Measurements from ENCODE around the gene STAT5B.

The STAT5B gene

DNA sequence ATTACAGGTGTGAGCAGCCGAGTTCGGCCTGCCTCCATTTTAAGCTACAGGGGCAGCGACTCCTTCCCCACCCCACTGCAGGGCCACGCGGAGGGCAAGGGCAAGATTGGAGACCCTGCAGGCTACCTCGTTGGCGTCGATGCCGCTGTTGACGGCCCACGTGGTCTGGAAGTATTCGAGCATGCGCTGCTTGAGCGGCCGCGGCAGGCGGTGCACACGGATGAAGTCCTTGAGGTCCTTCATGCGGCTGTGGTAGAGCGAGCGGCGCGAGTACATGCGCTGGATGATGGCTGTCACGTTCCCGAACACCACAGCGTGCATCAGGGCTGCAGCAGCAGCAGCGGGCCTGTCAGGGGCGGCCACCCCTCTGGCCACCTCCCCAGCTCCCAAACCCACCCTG lies 106.8 kb downstream of the STAT5B start:
- Histone ChIP-seq H3K9me3 (ENCODE audit: control insufficient read depth, insufficient read depth, low read length) (no peaks in the 10 kb centered on the region), H3K4me1 (ENCODE audit: control insufficient read depth, insufficient read depth, low read length) (no peaks in the 10 kb centered on the region), H3K4me3 (ENCODE audit: low read depth, low read length) (no peak overlapping the region), H3K36me3 (ENCODE audit: control insufficient read depth, insufficient read depth, low read length) (no peaks in the 10 kb centered on the region), H3K27ac (ENCODE audit: low read depth, low read length) (no peak overlapping the region), H3K27me3 (ENCODE audit: control insufficient read depth, insufficient read depth, low read length) (no peaks in the 10 kb centered on the region), H3K9ac (ENCODE audit: low read depth, low read length) (no peak overlapping the region)

DNA sequence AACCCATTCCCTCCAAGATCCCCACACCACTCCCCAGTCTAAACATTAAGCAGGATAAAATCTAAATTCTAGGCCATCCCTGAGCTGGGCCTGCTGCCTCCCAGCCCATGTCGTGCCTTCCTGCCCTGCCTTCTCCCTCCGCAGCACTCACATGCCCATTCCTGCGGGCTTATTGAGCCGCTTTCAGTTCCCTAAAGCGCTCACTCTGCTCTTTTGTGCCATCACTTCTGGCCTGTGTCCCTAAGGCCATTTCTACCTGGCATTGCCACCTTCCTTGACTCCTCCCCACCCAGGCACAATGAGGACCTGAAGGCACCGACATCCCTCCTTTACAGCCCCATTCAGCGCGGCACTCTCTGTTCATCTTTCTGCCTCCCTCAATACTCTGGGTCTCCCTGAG lies 108.4 kb downstream of the STAT5B start:
- Histone ChIP-seq H3K27ac (ENCODE audit: low read depth, low read length) (no peak overlapping the region), H3K27me3 (ENCODE audit: control insufficient read depth, insufficient read depth, low read length) (no peaks in the 10 kb centered on the region), H3K36me3 (ENCODE audit: control insufficient read depth, insufficient read depth, low read length) (no peaks in the 10 kb centered on the region), H3K4me3 (ENCODE audit: low read depth, low read length) (no peak overlapping the region), H3K9me3 (ENCODE audit: control insufficient read depth, insufficient read depth, low read length) (no peaks in the 10 kb centered on the region), H3K9ac (ENCODE audit: low read depth, low read length) (no peak overlapping the region), H3K4me1 (ENCODE audit: control insufficient read depth, insufficient read depth, low read length) (no peaks in the 10 kb centered on the region)

DNA sequence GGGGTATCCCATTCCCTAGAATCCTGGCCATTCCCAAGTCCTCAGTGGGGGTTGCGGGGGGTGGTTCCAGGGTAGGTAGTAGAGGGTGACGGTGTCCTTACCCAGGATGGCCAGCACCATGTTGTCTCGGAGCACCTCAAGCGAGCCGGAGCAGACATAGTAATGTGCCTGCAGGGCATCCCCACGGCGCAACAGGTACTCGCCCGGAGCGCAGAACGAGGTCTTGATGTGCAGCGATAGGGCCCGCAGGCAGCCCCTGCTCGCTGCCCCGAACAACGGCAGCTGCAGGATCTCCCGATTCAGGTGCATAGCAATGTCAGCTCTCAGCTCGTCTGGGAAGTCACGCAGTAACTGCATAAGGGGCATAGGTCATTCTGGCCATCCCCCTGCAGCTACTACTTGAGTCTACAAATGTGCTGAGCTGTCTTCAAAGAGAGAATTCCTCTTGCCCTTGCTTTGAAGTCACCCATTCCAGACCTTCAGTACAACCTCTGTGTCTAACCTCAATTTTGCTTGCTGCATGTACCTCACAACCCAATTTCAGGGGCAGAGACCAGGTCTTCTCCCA lies 109.9 kb downstream of the STAT5B start:
- Histone ChIP-seq H3K36me3 (ENCODE audit: control insufficient read depth, insufficient read depth, low read length) (no peaks in the 10 kb centered on the region), H3K9me3 (ENCODE audit: control insufficient read depth, insufficient read depth, low read length) (no peaks in the 10 kb centered on the region), H3K27ac (ENCODE audit: low read depth, low read length) (no peak overlapping the region), H3K27me3 (ENCODE audit: control insufficient read depth, insufficient read depth, low read length) (no peaks in the 10 kb centered on the region), H3K9ac (ENCODE audit: low read depth, low read length) (no peak overlapping the region), H3K4me1 (ENCODE audit: control insufficient read depth, insufficient read depth, low read length) (no peaks in the 10 kb centered on the region), H3K4me3 (ENCODE audit: low read depth, low read length) (no peak overlapping the region)

DNA sequence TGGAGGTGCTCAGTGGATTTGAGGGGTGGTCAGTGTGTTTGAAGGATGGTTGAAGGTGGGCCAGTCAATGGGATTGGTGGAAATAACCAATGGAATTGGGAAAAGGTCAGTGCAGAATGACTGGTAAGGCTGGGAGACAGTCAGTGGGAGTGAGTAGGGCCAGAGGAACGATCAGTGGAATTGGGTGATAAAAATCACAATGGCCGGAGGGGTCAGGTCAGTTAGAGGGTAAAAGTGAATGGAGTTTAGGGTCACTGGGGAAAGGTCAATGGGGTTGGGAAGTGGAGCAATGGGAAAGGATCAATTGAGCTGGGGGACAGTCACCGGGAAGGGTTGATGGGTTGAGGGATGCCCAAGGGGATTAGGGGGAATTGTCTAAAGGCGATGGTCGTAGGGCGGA lies 110.4 kb downstream of the STAT5B start:
- Histone ChIP-seq H3K4me3 (ENCODE audit: low read depth, low read length) (no peak overlapping the region), H3K9me3 (ENCODE audit: control insufficient read depth, insufficient read depth, low read length) (no peaks in the 10 kb centered on the region), H3K9ac (ENCODE audit: low read depth, low read length) (no peak overlapping the region), H3K27ac (ENCODE audit: low read depth, low read length) (no peak overlapping the region), H3K4me1 (ENCODE audit: control insufficient read depth, insufficient read depth, low read length) (no peaks in the 10 kb centered on the region), H3K27me3 (ENCODE audit: control insufficient read depth, insufficient read depth, low read length) (no peaks in the 10 kb centered on the region), H3K36me3 (ENCODE audit: control insufficient read depth, insufficient read depth, low read length) (no peaks in the 10 kb centered on the region)

DNA sequence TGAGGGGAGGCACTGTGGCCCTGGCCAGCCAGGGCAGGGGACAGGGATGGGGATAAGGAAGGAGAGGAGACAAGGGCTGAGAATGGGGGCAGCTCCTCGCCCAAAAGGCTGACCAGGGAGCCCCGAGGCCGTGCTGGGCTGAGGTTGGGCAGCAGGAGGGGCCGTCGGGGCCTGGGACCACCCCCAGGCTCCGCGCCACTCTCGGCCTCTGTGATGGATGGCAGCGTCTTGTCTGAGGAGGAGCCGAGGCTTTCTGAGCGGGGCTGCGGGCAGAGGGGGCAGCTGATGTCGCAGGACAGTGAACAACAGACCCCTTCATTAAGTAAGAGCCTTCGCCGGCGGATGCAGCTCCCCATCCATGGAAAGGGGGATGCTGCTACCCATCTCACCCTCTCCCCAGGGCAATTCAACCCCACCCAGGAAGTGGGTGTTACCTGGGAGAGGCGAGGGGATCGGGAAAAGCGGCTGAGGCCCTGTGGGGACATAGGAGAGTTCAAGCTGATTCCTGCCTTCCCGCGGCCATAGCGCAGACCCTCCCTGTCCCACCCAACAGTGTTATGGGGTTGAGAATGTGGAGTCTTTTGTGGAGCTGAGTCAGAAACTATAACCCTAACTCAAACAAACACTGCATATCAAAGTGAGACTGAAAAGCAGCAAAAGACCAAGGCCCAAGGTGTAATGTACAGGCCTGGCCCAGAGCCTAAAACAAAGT lies 112.3 kb downstream of the STAT5B start:
- Histone ChIP-seq H3K9ac (ENCODE audit: low read depth, low read length) (no peak overlapping the region), H3K9me3 (ENCODE audit: control insufficient read depth, insufficient read depth, low read length) (no peaks in the 10 kb centered on the region), H3K36me3 (ENCODE audit: control insufficient read depth, insufficient read depth, low read length) (no peaks in the 10 kb centered on the region), H3K4me3 (ENCODE audit: low read depth, low read length) (no peak overlapping the region), H3K27me3 (ENCODE audit: control insufficient read depth, insufficient read depth, low read length) (no peaks in the 10 kb centered on the region), H3K27ac (ENCODE audit: low read depth, low read length) (no peak overlapping the region), H3K4me1 (ENCODE audit: control insufficient read depth, insufficient read depth, low read length) (no peaks in the 10 kb centered on the region)

DNA sequence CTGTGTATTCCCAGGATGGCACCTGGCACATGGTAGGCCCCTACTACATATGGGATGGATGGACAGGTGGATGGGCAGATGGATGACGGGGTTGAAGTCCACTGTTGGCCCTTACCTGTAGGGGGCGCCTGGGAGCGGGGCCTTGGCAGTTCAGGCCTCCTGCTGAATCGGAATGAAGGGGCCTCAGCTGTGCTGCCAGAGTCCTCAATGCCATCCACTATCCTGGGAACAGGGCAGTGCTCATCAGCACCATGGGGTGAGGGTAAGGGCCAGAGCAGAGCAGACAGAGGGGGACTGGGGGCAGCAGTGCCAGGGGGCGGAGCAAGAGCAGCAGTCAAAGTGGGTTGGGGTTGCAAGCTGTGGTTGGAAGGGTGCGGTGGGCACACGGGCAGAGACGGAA lies 113.1 kb downstream of the STAT5B start:
- H3K4me1 ChIP-seq (ENCODE audit: control insufficient read depth, insufficient read depth, low read length): no peaks in the 10 kb centered on the region
- H3K27me3 ChIP-seq (ENCODE audit: control insufficient read depth, insufficient read depth, low read length): no peaks in the 10 kb centered on the region
- no peaks in the 10 kb centered on the region for H3K9me3 ChIP-seq (ENCODE audit: control insufficient read depth, insufficient read depth, low read length)
- H3K4me3 ChIP-seq (ENCODE audit: low read depth, low read length): no peak overlapping the region
- H3K9ac ChIP-seq (ENCODE audit: low read depth, low read length): no peak overlapping the region
- no peak overlapping the region for H3K27ac ChIP-seq (ENCODE audit: low read depth, low read length)
- no peaks in the 10 kb centered on the region for H3K36me3 ChIP-seq (ENCODE audit: control insufficient read depth, insufficient read depth, low read length)

DNA sequence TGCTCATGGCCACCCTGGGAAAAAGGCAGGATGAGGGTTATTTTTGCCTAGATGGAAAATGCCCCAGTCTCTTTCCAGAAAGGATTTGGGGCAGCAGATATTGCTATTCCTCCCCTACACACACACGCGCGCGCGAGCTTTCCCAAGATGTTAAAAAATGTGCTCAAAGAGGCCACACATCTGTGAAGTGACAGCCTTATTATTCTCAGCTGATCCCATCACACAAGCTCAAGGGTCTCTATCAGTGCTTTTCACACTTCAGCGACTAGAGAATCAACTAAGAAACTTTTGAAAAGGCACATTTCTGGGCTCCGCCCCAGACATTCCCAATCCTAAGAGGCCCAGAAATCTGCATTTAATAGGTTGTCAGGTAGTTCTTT lies 115.7 kb downstream of the STAT5B start:
- H3K9ac ChIP-seq (ENCODE audit: low read depth, low read length): no peak overlapping the region
- H3K9me3 ChIP-seq (ENCODE audit: control insufficient read depth, insufficient read depth, low read length): no peaks in the 10 kb centered on the region
- no peak overlapping the region for H3K27ac ChIP-seq (ENCODE audit: low read depth, low read length)
- no peaks in the 10 kb centered on the region for H3K36me3 ChIP-seq (ENCODE audit: control insufficient read depth, insufficient read depth, low read length)
- H3K27me3 ChIP-seq (ENCODE audit: control insufficient read depth, insufficient read depth, low read length): no peaks in the 10 kb centered on the region
- H3K4me1 ChIP-seq (ENCODE audit: control insufficient read depth, insufficient read depth, low read length): no peaks in the 10 kb centered on the region
- H3K4me3 ChIP-seq (ENCODE audit: low read depth, low read length): no peak overlapping the region

DNA sequence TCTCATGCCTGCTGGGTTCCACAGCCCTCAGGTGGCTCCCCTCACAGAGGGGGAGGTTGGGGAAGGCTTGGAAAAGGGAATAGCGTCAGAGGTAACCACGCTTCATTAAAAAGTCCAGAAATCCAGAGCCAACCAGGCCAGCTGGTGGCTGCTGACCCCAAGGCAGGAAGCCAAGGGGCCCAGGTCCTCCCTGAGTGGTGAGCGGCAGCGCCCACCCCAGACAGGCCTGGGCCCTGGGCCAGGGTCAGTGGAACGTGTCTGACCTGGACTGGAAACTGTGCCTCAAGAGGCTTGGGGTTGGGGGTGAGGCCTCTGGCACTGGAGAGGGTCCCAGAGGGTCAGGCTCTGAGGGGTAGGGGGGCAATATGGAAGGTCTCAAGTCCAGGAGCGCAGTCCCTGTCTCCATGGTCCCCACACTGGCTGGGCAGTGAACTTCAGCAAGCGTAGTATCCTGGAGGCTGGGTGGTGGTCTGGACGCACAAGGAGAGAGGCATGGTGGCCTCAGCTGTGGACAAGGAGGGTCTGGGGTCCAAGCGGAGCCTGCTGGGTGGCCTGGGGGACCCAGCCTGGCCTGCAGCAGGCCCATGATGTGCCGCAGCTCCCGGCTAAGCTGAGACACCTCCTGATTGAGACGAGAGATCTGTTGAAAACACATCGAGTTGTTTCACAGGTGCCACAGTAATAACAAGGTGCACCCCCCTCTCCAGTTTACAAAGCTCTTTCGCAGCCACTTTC lies 116.2 kb downstream of the STAT5B start:
- Histone ChIP-seq H3K9ac (ENCODE audit: low read depth, low read length) (no peak overlapping the region), H3K4me3 (ENCODE audit: low read depth, low read length) (no peak overlapping the region), H3K9me3 (ENCODE audit: control insufficient read depth, insufficient read depth, low read length) (no peaks in the 10 kb centered on the region), H3K27ac (ENCODE audit: low read depth, low read length) (no peak overlapping the region), H3K27me3 (ENCODE audit: control insufficient read depth, insufficient read depth, low read length) (no peaks in the 10 kb centered on the region), H3K36me3 (ENCODE audit: control insufficient read depth, insufficient read depth, low read length) (no peaks in the 10 kb centered on the region), H3K4me1 (ENCODE audit: control insufficient read depth, insufficient read depth, low read length) (no peaks in the 10 kb centered on the region)

DNA sequence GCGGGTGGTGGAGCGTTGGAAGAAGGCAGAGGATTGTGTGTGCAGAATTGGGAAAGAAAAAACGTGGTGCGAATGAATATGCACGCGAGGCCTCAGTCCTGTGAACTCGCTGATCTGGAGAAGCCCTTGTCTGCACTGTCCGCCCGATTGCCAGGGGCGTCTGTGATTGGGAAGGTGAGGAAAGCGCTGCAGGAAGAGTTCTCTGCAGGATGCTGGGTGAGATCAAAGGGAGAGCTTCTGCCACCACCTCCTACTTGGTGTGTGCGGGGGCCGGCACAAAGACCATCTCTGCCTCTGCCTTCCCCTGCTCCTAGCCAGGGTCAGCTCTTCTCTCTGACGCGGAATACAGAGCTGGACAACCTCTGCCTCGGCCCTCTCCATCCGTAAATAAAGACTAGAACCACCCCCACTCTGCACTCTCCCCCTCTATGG lies 120.6 kb downstream of the STAT5B start:
- Histone ChIP-seq H3K9me3 (ENCODE audit: control insufficient read depth, insufficient read depth, low read length) (no peaks in the 10 kb centered on the region), H3K27ac (ENCODE audit: low read depth, low read length) (peak overlapping the region; percentile 50), H3K27me3 (ENCODE audit: control insufficient read depth, insufficient read depth, low read length) (no peaks in the 10 kb centered on the region), H3K36me3 (ENCODE audit: control insufficient read depth, insufficient read depth, low read length) (peaks cover 4% of the 10 kb centered on the region; the same call in 1 of the 2 replicates), H3K4me3 (ENCODE audit: low read depth, low read length) (peak overlapping the region; percentile 89), H3K4me1 (ENCODE audit: control insufficient read depth, insufficient read depth, low read length) (peaks cover 10% of the 10 kb centered on the region), H3K9ac (ENCODE audit: low read depth, low read length) (peak overlapping the region; percentile 18; the same call in 1 of the 2 replicates)

DNA sequence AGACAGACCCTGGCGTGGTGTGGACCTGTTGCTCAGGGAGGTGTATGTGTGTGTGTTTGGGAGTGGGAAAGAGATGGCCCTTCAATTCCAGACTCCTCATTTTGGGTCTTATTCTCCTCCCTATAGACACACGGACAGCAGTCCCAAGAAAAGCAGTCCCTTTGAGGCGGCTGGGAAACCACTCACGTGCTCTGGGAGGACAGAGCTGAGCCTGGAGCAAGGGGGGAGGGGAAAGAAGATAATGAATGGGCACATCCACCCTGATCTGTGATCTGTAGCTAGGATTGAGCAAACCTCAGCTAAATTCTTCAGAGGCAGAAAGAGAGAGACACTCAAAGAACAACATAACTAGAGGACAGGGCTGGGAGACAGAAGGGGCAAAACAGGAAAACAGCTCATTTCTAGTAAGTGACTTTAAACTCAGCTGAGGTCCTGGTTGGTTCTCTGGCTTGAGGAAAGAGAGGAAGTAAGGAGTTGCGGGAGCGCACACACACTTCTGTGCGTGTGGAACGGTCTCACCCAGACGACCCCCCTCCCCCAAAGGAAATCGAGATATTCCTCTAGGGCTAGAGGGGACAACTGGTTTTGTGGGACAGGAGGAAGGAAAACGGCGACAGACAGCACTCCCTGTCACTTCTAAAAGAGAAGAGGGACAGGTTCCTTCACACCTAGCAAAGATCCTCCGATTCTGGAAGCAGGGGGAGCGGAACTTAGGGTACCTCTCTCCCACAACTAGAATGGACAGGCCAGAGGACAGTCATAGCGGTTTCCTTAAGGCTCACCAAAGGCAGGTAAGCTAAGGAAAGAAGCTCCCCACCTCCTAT lies 122.1 kb downstream of the STAT5B start:
- Histone ChIP-seq H3K9ac (ENCODE audit: low read depth, low read length) (peak overlapping the region; percentile 49), H3K4me1 (ENCODE audit: control insufficient read depth, insufficient read depth, low read length) (peaks cover 10% of the 10 kb centered on the region), H3K27ac (ENCODE audit: low read depth, low read length) (peak overlapping the region; percentile 74), H3K4me3 (ENCODE audit: low read depth, low read length) (peak overlapping the region; percentile 89), H3K27me3 (ENCODE audit: control insufficient read depth, insufficient read depth, low read length) (no peaks in the 10 kb centered on the region), H3K36me3 (ENCODE audit: control insufficient read depth, insufficient read depth, low read length) (peaks cover 4% of the 10 kb centered on the region; the same call in 1 of the 2 replicates), H3K9me3 (ENCODE audit: control insufficient read depth, insufficient read depth, low read length) (no peaks in the 10 kb centered on the region)

All from HUES48 (cell line).